Osteoblast (primary cell): Measurements from ENCODE around the gene RANBP3. TPM values are rescaled to one million over a fixed set of nuclear protein-coding genes. Genes with fewer than 3 reads are reported as not detected.

Source experiments
- DNase-seq: peaks from one replicate; pipeline ENCODE4 v3.0.0; 2011; ENCODE audit warnings: low spot score, mixed read lengths; ENCODE audit not compliant: insufficient read length; ENCODE audit errors: missing footprints
- H2AFZ ChIP-seq: 2 replicates; pipeline ENCODE4 v1.6.0; 2011; ENCODE audit warnings: mild to moderate bottlenecking, low read length
- H3K27ac ChIP-seq: 2 replicates; pipeline ENCODE4 v1.5.1; 2011; ENCODE audit warnings: mild to moderate bottlenecking, low read depth, low read length, moderate library complexity
- H3K27me3 ChIP-seq: 2 replicates; pipeline ENCODE4 v1.6.0; 2012; ENCODE audit warnings: mild to moderate bottlenecking, control low read depth, inconsistent platforms, low read length, moderate library complexity; ENCODE audit not compliant: insufficient read depth
- H3K36me3 ChIP-seq: 2 replicates; pipeline ENCODE4 v1.5.1; 2011; ENCODE audit warnings: mild to moderate bottlenecking, low read length, control low read depth, moderate library complexity; ENCODE audit not compliant: insufficient read depth
- H3K4me1 ChIP-seq: 2 replicates; pipeline ENCODE4 v1.5.1; 2011; ENCODE audit warnings: mild to moderate bottlenecking, low read length, control low read depth, moderate library complexity; ENCODE audit not compliant: insufficient read depth
- H3K4me2 ChIP-seq: 2 replicates; pipeline ENCODE4 v1.6.0; 2011; ENCODE audit warnings: mild to moderate bottlenecking, low read length; ENCODE audit not compliant: insufficient read depth
- H3K4me3 ChIP-seq: fragments of 200-600 bp; sonication (generic); 3 replicates; pipeline ENCODE4 v1.5.1; 2012; ENCODE audit warnings: mild to moderate bottlenecking, low read length, inconsistent platforms; ENCODE audit not compliant: insufficient read depth
- H3K79me2 ChIP-seq: 2 replicates; pipeline ENCODE4 v1.6.0; 2012; ENCODE audit warnings: mild to moderate bottlenecking, low read length, control low read depth, inconsistent platforms; ENCODE audit not compliant: insufficient read depth
- H3K9me3 ChIP-seq: 2 replicates; pipeline ENCODE4 v1.5.1; 2011; ENCODE audit warnings: low read depth, low read length, control low read depth
- H4K20me1 ChIP-seq: 2 replicates; pipeline ENCODE4 v1.6.0; 2012; ENCODE audit warnings: mild to moderate bottlenecking, low read length, control low read depth; ENCODE audit not compliant: insufficient read depth
- total RNA-seq: library from RNA; depleted of rRNA; stranded (reverse); fragments of >200 nt; gene quantifications from 2 replicates; pipeline ENCODE4 v1.2.3, GENCODE V29; 2012
- TF ChIP-seq, protein P1 (sequence below): IDR thresholded peaks from 2 replicates; pipeline ENCODE4 v1.5.1; 2011; ENCODE audit warnings: mild to moderate bottlenecking, low read depth, low read length, moderate library complexity; ENCODE audit errors: extremely low read depth

RANBP3 gene
- total RNA-seq, 1 donor, result 40.5 TPM

DNA sequence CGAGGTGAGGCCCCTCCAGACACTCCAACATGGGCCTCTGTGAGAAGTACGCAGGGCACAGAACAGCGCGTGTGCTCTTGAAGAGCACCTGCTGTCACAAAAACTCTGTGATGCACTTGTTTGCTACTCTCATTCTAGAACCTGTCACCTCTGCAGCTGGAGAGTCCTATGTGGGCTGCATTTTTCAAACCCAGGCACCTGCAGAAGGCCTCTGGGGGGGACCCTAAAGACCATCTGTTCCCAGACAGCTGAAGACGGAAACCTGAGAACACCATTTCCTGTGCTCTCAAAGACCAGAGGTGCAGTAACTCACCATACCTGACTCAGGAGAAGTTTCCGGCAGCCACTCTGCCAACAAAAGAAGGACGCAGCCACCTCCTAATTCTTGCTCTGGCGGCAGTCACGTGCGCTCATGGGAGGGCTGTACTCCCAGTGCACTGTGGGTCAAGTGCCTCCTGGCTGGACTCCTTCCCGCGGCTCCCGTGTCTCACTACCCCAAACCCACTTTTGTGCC lies 28.1 kb downstream of the RANBP3 start:
- Histone ChIP-seq H3K36me3 (peaks cover 10% of the 10 kb centered on the region), H2AFZ (no peak overlapping the region), H3K4me1 (peaks cover 34% of the 10 kb centered on the region), H3K4me2 (no peak overlapping the region), H4K20me1 (peaks cover 39% of the 10 kb centered on the region), H3K27me3 (no peaks in the 10 kb centered on the region), H3K9me3 (no peaks in the 10 kb centered on the region), H3K27ac (peak overlapping the region; percentile 5), H3K4me3 (no peak overlapping the region), H3K79me2 (peaks cover 86% of the 10 kb centered on the region)
- peak; percentile 35 for DNase-seq
- TF ChIP-seq, protein P1, sequence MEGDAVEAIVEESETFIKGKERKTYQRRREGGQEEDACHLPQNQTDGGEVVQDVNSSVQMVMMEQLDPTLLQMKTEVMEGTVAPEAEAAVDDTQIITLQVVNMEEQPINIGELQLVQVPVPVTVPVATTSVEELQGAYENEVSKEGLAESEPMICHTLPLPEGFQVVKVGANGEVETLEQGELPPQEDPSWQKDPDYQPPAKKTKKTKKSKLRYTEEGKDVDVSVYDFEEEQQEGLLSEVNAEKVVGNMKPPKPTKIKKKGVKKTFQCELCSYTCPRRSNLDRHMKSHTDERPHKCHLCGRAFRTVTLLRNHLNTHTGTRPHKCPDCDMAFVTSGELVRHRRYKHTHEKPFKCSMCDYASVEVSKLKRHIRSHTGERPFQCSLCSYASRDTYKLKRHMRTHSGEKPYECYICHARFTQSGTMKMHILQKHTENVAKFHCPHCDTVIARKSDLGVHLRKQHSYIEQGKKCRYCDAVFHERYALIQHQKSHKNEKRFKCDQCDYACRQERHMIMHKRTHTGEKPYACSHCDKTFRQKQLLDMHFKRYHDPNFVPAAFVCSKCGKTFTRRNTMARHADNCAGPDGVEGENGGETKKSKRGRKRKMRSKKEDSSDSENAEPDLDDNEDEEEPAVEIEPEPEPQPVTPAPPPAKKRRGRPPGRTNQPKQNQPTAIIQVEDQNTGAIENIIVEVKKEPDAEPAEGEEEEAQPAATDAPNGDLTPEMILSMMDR, result no peak

DNA sequence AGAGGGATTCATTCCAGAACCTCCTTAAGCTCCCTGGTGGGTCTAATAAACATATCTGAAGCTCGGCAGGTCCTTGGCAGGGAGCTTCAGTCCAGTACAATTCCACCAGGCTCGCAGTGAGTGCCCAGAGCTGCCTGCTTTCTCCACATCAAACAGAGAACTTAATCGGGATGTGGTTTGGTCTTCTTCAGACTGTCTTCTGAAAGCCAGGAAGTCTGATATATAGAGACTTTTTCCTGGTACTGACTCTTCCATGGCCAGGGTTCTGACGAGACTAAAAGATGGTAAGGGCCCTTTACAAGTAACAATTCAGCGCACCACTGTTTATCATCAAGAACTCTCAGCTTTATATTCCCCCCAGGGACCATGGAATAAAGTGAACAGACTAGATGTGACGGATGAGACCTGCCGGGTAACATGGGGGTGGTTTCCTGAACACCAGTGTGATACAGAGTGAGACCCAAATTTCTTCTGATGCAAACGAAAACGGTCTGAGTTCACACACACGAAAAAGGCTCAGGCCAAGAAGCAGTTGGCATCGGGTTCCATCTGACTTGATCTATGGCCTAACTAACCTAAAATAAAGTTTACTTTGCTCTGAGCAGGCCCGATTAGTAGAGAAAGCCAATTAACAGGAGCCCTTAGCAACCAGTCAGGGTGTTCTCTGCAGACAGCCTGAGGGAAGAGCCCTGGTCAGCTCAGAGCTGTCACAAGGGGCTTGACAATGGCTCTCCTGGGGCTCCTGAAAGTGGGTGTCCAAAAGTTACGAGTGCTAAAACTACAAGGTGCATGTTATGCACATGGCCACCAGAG lies 29.0 kb downstream of the RANBP3 start:
- Histone ChIP-seq H4K20me1 (peaks cover 43% of the 10 kb centered on the region), H3K79me2 (peaks cover 90% of the 10 kb centered on the region), H3K4me1 (peaks cover 25% of the 10 kb centered on the region), H2AFZ (no peak overlapping the region), H3K27me3 (no peaks in the 10 kb centered on the region), H3K4me3 (no peak overlapping the region), H3K36me3 (peaks cover 10% of the 10 kb centered on the region), H3K9me3 (no peaks in the 10 kb centered on the region), H3K4me2 (no peak overlapping the region), H3K27ac (peak overlapping the region; percentile 46)
- DNase-seq, result peak; percentile 31
- TF ChIP-seq, protein P1, result no peak

- H3K36me3 ChIP-seq, result peaks cover 10% of the 10 kb centered on the region
- peak overlapping the region; percentile 62 for H3K27ac ChIP-seq
- no peak overlapping the region for H2AFZ ChIP-seq
- H4K20me1 ChIP-seq, result peaks cover 53% of the 10 kb centered on the region
- no peaks in the 10 kb centered on the region for H3K27me3 ChIP-seq
- H3K79me2 ChIP-seq, result peaks cover 93% of the 10 kb centered on the region
- peak overlapping the region; percentile 46 for H3K4me2 ChIP-seq
- DNase-seq, result peak; percentile 92
- H3K4me1 ChIP-seq, result peaks cover 16% of the 10 kb centered on the region
- H3K4me3 ChIP-seq, result peak overlapping the region; percentile 13
- TF ChIP-seq, protein P1, result no peak
- H3K9me3 ChIP-seq, result no peaks in the 10 kb centered on the region
These were observed 30.5 kb downstream of the RANBP3 start for GRCh38 chr19:5947435-5947834.

- Histone ChIP-seq H3K79me2 (peaks cover 79% of the 10 kb centered on the region), H3K4me1 (peaks cover 14% of the 10 kb centered on the region), H2AFZ (no peak overlapping the region), H3K9me3 (no peaks in the 10 kb centered on the region), H3K4me3 (no peak overlapping the region), H3K27me3 (no peaks in the 10 kb centered on the region), H3K4me2 (no peak overlapping the region), H4K20me1 (peaks cover 48% of the 10 kb centered on the region), H3K27ac (peak overlapping the region; percentile 36), H3K36me3 (peaks cover 22% of the 10 kb centered on the region)
- no peak for DNase-seq
- TF ChIP-seq, protein P1, result no peak
These were observed 34.3 kb downstream of the RANBP3 start for GRCh38 chr19:5943623-5944022.
